ENCODE measurements around the gene STARD13.

GRCh38 chr13:33150662-33151061 is 134.9 kb downstream of the STARD13 start:
- TF ChIP-seq CTCF (IDR thresholded peaks at IDR 0.05) (no peak), POLR2A (IDR thresholded peaks at IDR 0.05) (no peak)
